Measurements from ENCODE around the gene METTL18.

The METTL18 gene

GRCh38 chr1:169779970-169780369, 14.7 kb downstream of the METTL18 start:
- H3K27me3 ChIP-seq (ENCODE audit: insufficient read depth, low read depth) = no peaks in the 10 kb centered on the region
- no peak overlapping the region for H2AFZ ChIP-seq (ENCODE audit: low read depth)
- no peaks in the 10 kb centered on the region for H3K79me2 ChIP-seq (ENCODE audit: insufficient read depth, low read depth)
- no peaks in the 10 kb centered on the region for H3K4me1 ChIP-seq (ENCODE audit: low read depth, poor library complexity, severe bottlenecking)
- no peak for TF ChIP-seq CTCF (conservative IDR thresholded peaks at IDR 0.05; ENCODE audit: low read depth, low read length)
- no peak overlapping the region for H3K9ac ChIP-seq
- no peak overlapping the region for H3K27ac ChIP-seq
- no peaks in the 10 kb centered on the region for H4K20me1 ChIP-seq (ENCODE audit: insufficient read depth)
- no peak overlapping the region for H3K4me2 ChIP-seq
- no peaks in the 10 kb centered on the region for H3K36me3 ChIP-seq (ENCODE audit: insufficient read depth)
- no peak overlapping the region for H3K4me3 ChIP-seq (IDR thresholded peaks at IDR 0.05; ENCODE audit: insufficient read depth, low read depth, low read length)

GRCh38 chr1:169779150-169779549, 15.6 kb downstream of the METTL18 start:
- Histone ChIP-seq H3K36me3 (ENCODE audit: insufficient read depth) (no peaks in the 10 kb centered on the region), H2AFZ (ENCODE audit: low read depth) (no peak overlapping the region), H3K4me3 (IDR thresholded peaks at IDR 0.05; ENCODE audit: insufficient read depth, low read depth, low read length) (no peak overlapping the region), H3K27me3 (ENCODE audit: insufficient read depth, low read depth) (no peaks in the 10 kb centered on the region), H3K79me2 (ENCODE audit: insufficient read depth, low read depth) (no peaks in the 10 kb centered on the region), H3K27ac (no peak overlapping the region), H3K9ac (no peak overlapping the region), H4K20me1 (ENCODE audit: insufficient read depth) (no peaks in the 10 kb centered on the region), H3K4me2 (no peak overlapping the region), H3K4me1 (ENCODE audit: low read depth, poor library complexity, severe bottlenecking) (no peaks in the 10 kb centered on the region)
- TF ChIP-seq CTCF (conservative IDR thresholded peaks at IDR 0.05; ENCODE audit: low read depth, low read length) = no peak

- H3K79me2 ChIP-seq (ENCODE audit: insufficient read depth, low read depth) = no peaks in the 10 kb centered on the region
- H3K4me1 ChIP-seq (ENCODE audit: low read depth, poor library complexity, severe bottlenecking) = no peaks in the 10 kb centered on the region
- no peaks in the 10 kb centered on the region for H4K20me1 ChIP-seq (ENCODE audit: insufficient read depth)
- H3K4me2 ChIP-seq = no peak overlapping the region
- no peaks in the 10 kb centered on the region for H3K36me3 ChIP-seq (ENCODE audit: insufficient read depth)
- no peak overlapping the region for H3K9ac ChIP-seq
- H3K4me3 ChIP-seq (IDR thresholded peaks at IDR 0.05; ENCODE audit: insufficient read depth, low read depth, low read length) = no peak overlapping the region
- TF ChIP-seq CTCF (conservative IDR thresholded peaks at IDR 0.05; ENCODE audit: low read depth, low read length) = no peak
- H3K27me3 ChIP-seq (ENCODE audit: insufficient read depth, low read depth) = no peaks in the 10 kb centered on the region
- H2AFZ ChIP-seq (ENCODE audit: low read depth) = no peak overlapping the region
- no peak overlapping the region for H3K27ac ChIP-seq
Measured at GRCh38 chr1:169776440-169776839, 18.3 kb downstream of the METTL18 start.

GRCh38 chr1:169768161-169768560, 26.5 kb downstream of the METTL18 start:
- H2AFZ ChIP-seq (ENCODE audit: low read depth) = no peak overlapping the region
- no peak overlapping the region for H3K4me3 ChIP-seq (IDR thresholded peaks at IDR 0.05; ENCODE audit: insufficient read depth, low read depth, low read length)
- no peaks in the 10 kb centered on the region for H4K20me1 ChIP-seq (ENCODE audit: insufficient read depth)
- no peaks in the 10 kb centered on the region for H3K4me1 ChIP-seq (ENCODE audit: low read depth, poor library complexity, severe bottlenecking)
- no peak overlapping the region for H3K4me2 ChIP-seq
- no peaks in the 10 kb centered on the region for H3K36me3 ChIP-seq (ENCODE audit: insufficient read depth)
- H3K79me2 ChIP-seq (ENCODE audit: insufficient read depth, low read depth) = no peaks in the 10 kb centered on the region
- no peak overlapping the region for H3K9ac ChIP-seq
- no peaks in the 10 kb centered on the region for H3K27me3 ChIP-seq (ENCODE audit: insufficient read depth, low read depth)
- TF ChIP-seq CTCF (conservative IDR thresholded peaks at IDR 0.05; ENCODE audit: low read depth, low read length) = no peak
- H3K27ac ChIP-seq = no peak overlapping the region

Measured in KMS-11 (cell line).